ENCODE results near the gene CRELD2. TPM values are rescaled to one million over a fixed set of nuclear protein-coding genes. Genes with fewer than 3 reads are reported as not detected.

Gene CRELD2
- total RNA-seq, 1 donor from 2014 or later, result 24.9 TPM

GRCh38 chr22:49951986-49952896, 33.8 kb downstream of the CRELD2 start:
- H3K9me3 Mint-ChIP-seq (ENCODE audit: unreplicated experiment), result no peaks in the 10 kb centered on the region
- no peak for DNase-seq
- no peak for TF ChIP-seq CTCF (IDR thresholded peaks at IDR 0.05; ENCODE audit: partially characterized antibody, unreplicated experiment)
- no peaks in the 10 kb centered on the region for H3K4me1 Mint-ChIP-seq (ENCODE audit: low read depth, unreplicated experiment)
- H3K27me3 Mint-ChIP-seq (ENCODE audit: unreplicated experiment), result peaks cover under 1% of the 10 kb centered on the region
- H3K27ac Mint-ChIP-seq (ENCODE audit: unreplicated experiment), result no peak overlapping the region
- no peak overlapping the region for H3K4me3 Mint-ChIP-seq (ENCODE audit: unreplicated experiment)
- H3K36me3 Mint-ChIP-seq (ENCODE audit: unreplicated experiment), result no peaks in the 10 kb centered on the region

DNA sequence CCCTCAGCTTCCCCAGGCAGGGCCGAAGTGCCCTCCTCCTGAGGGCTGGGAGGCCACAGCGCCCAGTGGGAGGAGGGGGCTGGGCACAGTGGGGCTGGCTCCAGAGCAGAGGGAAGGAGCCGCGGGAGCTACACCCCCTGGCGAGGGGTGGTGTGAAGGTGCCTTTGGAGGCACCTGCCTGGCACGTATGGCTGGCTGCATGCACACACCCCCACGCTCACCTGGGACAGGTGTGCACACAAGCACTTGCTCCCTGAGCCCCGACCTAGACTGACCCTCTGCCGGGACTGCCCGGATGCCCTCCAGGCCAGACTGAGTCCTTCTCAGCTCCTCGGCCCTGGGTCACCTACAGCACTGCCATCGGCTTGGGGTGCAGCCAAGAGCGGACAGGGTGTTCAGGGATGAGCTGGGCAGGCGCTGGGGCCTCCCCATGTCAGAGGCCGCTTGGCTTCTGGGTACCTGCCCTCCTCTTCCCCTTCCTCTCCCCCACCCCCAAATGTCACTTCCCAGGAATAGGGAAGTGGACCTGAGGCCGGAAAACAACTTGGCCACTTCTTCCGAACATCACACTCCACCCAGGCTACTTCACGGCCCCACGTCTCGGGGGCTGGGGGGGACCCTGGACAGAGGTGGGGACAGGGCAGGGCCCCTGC, 34.7 kb downstream of the CRELD2 start:
- Mint-ChIP-seq H3K9me3 (ENCODE audit: unreplicated experiment) (peaks cover 2% of the 10 kb centered on the region), H3K27ac (ENCODE audit: unreplicated experiment) (no peak overlapping the region), H3K36me3 (ENCODE audit: unreplicated experiment) (no peaks in the 10 kb centered on the region), H3K4me1 (ENCODE audit: low read depth, unreplicated experiment) (peaks cover 3% of the 10 kb centered on the region), H3K27me3 (ENCODE audit: unreplicated experiment) (peaks cover 2% of the 10 kb centered on the region), H3K4me3 (ENCODE audit: unreplicated experiment) (no peak overlapping the region)
- DNase-seq, result no peak
- TF ChIP-seq CTCF (IDR thresholded peaks at IDR 0.05; ENCODE audit: partially characterized antibody, unreplicated experiment), result no peak

DNA sequence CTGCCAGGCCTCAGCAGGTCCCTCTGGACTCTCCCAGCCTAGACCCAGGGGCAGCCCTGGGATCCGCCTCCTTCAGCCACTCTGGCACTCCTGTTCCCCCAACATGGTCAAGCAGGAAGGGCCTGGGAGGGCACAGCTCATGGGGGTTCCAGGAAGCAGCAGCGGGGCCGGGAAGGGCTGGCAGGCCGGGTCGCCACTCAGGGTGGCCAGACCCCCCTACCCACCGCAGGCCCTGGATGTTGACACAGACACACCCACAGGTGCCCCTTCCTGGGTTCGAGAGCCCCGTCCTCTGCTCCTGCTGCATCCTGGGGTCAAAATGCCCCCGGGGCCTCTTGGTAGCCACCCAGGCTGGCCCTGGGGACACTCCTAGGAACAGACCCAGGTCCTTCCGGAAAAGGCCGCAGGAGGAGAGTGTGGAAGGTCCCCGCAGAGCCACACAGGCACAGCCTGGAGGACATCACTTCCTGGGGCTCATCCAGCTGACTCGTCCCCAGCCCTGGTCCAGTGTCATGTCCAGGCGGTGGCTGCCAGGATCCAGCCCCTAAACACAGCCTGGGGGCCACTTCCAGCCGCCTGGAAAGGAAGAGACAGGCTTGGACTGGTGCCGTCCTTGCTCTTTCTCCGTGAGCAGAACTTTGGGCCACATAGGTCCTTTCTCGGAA, 35.4 kb downstream of the CRELD2 start:
- no peak for TF ChIP-seq CTCF (IDR thresholded peaks at IDR 0.05; ENCODE audit: partially characterized antibody, unreplicated experiment)
- Mint-ChIP-seq H3K36me3 (ENCODE audit: unreplicated experiment) (no peaks in the 10 kb centered on the region), H3K4me1 (ENCODE audit: low read depth, unreplicated experiment) (peaks cover 4% of the 10 kb centered on the region), H3K27ac (ENCODE audit: unreplicated experiment) (no peak overlapping the region), H3K27me3 (ENCODE audit: unreplicated experiment) (peaks cover 2% of the 10 kb centered on the region), H3K4me3 (ENCODE audit: unreplicated experiment) (no peak overlapping the region), H3K9me3 (ENCODE audit: unreplicated experiment) (peaks cover 2% of the 10 kb centered on the region)
- no peak for DNase-seq

GRCh38 chr22:49954354-49954753, 35.9 kb downstream of the CRELD2 start:
- TF ChIP-seq CTCF (IDR thresholded peaks at IDR 0.05; ENCODE audit: partially characterized antibody, unreplicated experiment), result no peak
- DNase-seq, result no peak
- Mint-ChIP-seq H3K4me3 (ENCODE audit: unreplicated experiment) (no peak overlapping the region), H3K36me3 (ENCODE audit: unreplicated experiment) (no peaks in the 10 kb centered on the region), H3K9me3 (ENCODE audit: unreplicated experiment) (peaks cover 3% of the 10 kb centered on the region), H3K27ac (ENCODE audit: unreplicated experiment) (no peak overlapping the region), H3K4me1 (ENCODE audit: low read depth, unreplicated experiment) (peaks cover 4% of the 10 kb centered on the region), H3K27me3 (ENCODE audit: unreplicated experiment) (peaks cover 4% of the 10 kb centered on the region)
